ENCODE data around the gene LTBP3.

Gene LTBP3

GRCh38 chr11:65580031-65580692 lies 22.0 kb upstream of the LTBP3 start:
- TF ChIP-seq POLR2A (IDR thresholded peaks at IDR 0.05; ENCODE audit: low read depth, low read length): no peak
- FAIRE-seq (no peak), DNase-seq (ENCODE audit: insufficient read length, low spot score) (no peak)

DNA sequence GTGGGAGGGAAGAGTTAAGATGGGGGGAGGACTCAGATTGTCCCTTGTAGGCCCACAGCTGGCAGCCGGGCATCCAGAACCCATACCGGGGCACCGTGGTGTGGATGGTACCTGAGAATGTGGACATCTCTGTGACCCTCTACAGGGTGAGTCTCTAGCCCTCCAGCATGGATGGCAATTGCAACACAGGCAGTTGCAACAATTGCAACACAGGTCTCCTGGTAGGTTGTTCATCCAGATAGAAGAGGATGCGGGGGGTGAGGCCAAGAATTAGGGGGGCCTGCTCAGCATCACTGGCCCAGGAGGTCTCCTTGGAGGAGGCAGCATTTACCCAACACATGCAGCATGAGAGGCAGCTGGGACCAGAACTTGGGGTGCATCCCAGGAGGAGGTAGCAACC lies 21.1 kb upstream of the LTBP3 start:
- no peak for TF ChIP-seq POLR2A (IDR thresholded peaks at IDR 0.05; ENCODE audit: low read depth, low read length)
- no peak for FAIRE-seq
- DNase-seq (ENCODE audit: insufficient read length, low spot score): no peak

- DNase-seq (ENCODE audit: insufficient read length, low spot score): no peak
- no peak for FAIRE-seq
- TF ChIP-seq POLR2A (IDR thresholded peaks at IDR 0.05; ENCODE audit: low read depth, low read length): no peak
Observed at GRCh38 chr11:65578667-65579066, 20.5 kb upstream of the LTBP3 start.

DNA sequence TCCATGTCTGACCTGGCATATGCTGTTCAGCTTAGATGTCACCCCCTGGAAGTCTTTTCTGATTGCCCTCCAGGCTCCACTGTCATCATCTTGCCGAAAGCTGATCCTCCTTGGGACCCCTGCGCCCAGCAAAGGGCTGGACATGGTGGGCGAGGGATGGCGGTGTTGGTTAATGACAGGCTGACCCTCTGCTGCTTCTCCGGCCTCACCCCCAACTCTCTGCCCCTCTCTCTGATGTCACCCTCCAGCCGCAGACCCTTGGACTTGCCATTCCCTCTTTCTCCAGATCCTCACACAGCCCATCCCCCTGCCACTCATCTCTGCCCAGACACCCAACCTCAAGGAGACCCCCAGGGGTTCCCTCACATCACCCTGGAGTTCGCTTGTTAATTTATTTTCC lies 20.0 kb upstream of the LTBP3 start:
- FAIRE-seq: no peak
- no peak for DNase-seq (ENCODE audit: insufficient read length, low spot score)
- no peak for TF ChIP-seq POLR2A (IDR thresholded peaks at IDR 0.05; ENCODE audit: low read depth, low read length)

DNA sequence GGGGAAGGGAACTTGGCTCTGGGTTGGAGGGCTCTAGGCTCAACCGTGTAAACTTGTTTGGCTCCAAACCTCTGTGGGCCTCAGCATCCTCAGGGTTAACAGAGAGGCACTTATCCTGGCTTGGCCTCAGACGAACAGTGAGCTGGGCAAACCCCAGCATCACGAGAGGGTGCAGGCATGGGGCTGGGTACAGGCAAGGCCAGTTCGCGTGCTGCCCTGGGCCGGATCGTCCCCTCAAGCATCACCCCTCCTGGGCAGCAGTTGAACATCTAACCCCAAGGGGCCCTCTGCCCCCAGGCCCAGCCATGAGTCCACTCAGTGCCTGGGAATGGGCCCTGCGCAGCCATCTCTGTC lies 19.6 kb upstream of the LTBP3 start:
- FAIRE-seq (no peak), DNase-seq (ENCODE audit: insufficient read length, low spot score) (no peak)
- 0 out of 2 replicates have a peak, but pooled peaks have one; percentile 13 for TF ChIP-seq POLR2A (IDR thresholded peaks at IDR 0.05; ENCODE audit: low read depth, low read length)

DNA sequence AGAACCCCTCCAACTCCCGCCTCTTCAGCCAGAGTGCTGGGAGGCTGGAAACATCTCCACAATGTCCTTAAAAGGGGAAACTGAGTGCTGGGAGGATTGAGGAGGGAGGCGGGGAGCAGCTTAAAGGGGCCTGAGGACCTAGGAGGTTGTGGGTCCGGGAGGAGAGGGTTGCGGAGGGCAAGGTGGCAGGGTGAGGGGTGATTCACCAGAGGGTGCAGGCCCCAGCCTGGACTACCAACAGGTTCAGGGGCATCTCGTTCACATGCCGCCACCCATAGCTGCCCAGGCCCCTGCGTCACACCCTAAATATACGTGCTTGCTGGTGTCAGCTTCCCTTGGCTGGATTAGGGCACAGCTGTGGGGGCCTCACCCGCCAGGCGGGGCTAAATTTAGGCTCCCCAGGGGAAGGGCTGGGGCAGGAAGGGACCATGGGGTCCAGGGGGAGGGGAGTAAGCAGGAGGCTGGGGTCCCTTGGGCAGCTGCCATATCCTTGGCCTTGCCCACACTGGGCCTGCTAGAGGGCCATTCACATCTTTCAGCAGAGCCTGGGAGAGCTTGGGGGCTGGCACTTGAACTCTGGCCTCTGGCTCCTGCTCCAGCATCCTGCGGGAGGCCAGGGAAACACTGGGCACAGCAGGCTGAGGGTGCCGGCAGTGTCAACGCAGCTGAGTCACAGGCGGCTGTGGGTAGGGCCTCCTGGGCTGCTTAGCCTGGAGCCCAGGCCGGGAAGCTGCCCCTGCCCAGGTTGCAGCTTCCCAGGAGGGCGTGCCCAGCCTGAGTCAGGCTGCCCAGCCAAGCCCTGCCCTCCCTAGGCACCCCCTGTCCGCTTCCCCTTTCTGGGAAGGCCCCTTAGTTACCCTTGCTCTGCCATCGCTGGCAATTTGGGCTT lies 19.0 kb upstream of the LTBP3 start:
- peak; percentile 62 for TF ChIP-seq POLR2A (IDR thresholded peaks at IDR 0.05; ENCODE audit: low read depth, low read length)
- peak; percentile 100 for DNase-seq (ENCODE audit: insufficient read length, low spot score)
- no peak for FAIRE-seq

DNA sequence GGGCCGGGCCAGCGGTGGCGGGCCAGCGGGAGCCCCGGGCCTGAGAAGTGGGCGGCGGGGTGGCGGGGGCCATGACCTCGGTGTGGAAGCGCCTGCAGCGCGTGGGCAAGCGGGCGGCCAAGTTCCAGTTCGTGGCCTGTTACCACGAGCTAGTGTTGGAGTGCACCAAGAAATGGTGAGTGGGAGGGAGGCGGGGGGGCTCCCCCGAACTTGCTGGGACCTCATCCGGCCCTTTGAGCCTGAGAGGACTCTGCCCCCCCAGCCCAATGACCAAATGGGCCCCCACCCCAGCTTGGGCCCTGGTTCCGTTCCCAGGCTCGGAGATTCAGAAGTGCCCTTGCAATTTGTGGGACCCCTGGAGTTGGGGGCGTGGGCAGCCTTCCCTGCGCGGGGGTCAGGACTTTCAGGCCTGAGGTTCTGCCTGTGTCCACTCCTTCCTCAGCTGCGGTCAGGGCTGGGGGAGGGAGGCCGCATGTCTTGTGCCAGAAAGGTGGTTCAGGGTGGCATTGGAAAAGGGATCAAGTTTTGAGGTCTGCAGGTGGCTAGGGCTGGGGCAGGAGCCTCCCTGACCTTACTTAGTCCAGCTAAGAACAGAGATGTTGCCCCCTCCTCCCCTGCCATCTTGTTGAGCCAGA lies 18.2 kb upstream of the LTBP3 start:
- TF ChIP-seq POLR2A (IDR thresholded peaks at IDR 0.05; ENCODE audit: low read depth, low read length): no peak
- DNase-seq (ENCODE audit: insufficient read length, low spot score) (no peak), FAIRE-seq (no peak)

- no peak; the same call in 1 of the 2 replicates for TF ChIP-seq POLR2A (IDR thresholded peaks at IDR 0.05; ENCODE audit: low read depth, low read length)
- FAIRE-seq: no peak
- no peak for DNase-seq (ENCODE audit: insufficient read length, low spot score)
Observed at GRCh38 chr11:65575568-65576231, 17.5 kb upstream of the LTBP3 start, which contains the start of gene EHBP1L1. EHBP1L1 (plus strand) TSS chr11:65576053; CDS start chr11:65576303, 250 bp downstream.

- no peak for DNase-seq (ENCODE audit: insufficient read length, low spot score)
- FAIRE-seq: no peak
- TF ChIP-seq POLR2A (IDR thresholded peaks at IDR 0.05; ENCODE audit: low read depth, low read length): 0 out of 2 replicates have a peak, but pooled peaks have one; percentile 13
Observed at GRCh38 chr11:65574811-65575567, 16.8 kb upstream of the LTBP3 start.

- TF ChIP-seq POLR2A (IDR thresholded peaks at IDR 0.05; ENCODE audit: low read depth, low read length): peak; percentile 30; the same call in 1 of the 2 replicates
- FAIRE-seq: no peak
- peak; percentile 98 for DNase-seq (ENCODE audit: insufficient read length, low spot score)
Observed at GRCh38 chr11:65574109-65574810, 16.1 kb upstream of the LTBP3 start.

GRCh38 chr11:65573391-65574079 lies 15.4 kb upstream of the LTBP3 start:
- DNase-seq (ENCODE audit: insufficient read length, low spot score) (no peak), FAIRE-seq (no peak)
- TF ChIP-seq POLR2A (IDR thresholded peaks at IDR 0.05; ENCODE audit: low read depth, low read length): no peak

Data from H54 (cell line).